NCI-H345 (cell line): ENCODE measurements around the gene C2.

ENCODE experiments used
- DNase-seq: peaks from one replicate; lab custom pipeline; 2025; lab: John Stamatoyannopoulos, UW

Gene C2

DNA sequence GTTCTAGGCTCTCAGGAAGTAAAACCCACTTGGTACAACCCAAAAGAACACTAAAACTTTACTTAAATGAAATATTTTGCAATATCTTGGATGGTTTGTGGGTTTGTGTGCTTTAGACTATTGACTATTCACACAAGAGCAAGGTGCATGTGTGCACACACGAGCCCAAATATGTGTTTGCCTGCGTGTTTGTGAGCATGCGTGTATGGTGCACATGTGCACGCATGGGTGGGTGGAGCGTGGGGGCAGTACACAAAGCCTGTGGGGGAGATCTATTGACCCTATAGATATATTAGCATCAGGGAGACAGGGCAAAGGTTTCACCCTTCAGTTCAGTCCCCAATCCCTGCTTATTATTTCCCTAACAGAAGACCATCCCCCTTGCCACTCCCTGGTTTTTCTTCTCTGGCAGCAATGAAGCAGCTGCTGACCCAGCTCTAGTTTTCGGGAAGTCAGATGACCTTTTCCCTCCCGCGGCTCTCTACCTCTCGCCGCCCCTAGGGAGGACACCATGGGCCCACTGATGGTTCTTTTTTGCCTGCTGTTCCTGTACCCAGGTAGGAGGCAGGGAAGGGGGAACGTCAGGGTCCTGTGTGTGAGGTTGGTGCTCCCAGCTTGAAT is at the start of gene C2:
C2 (plus strand) TSS at position 476 of the 621 bp plus-strand sequence; CDS start at position 512, 36 bp downstream.
- no peak for DNase-seq

DNA sequence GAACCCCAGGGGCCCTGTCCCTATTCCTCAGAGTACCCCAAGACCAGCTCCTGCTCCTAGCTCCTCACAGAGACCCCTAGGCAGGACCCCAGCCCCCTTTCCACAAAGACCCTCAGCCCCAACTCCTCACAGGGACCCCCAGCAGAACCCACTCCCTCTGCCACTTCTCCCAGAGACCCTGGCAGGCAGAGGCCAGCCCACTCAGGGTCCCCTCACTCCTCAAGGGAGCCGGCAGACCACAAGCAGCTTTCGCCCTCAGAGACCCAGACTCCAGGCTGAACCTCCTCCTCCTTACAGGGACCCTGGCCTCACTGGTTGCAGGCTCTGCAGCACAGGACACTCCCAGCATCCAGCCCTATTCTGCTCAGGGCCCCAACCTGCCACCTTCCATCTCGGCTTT is 49.3 kb upstream of the C2 start:
- DNase-seq: no peak

DNA sequence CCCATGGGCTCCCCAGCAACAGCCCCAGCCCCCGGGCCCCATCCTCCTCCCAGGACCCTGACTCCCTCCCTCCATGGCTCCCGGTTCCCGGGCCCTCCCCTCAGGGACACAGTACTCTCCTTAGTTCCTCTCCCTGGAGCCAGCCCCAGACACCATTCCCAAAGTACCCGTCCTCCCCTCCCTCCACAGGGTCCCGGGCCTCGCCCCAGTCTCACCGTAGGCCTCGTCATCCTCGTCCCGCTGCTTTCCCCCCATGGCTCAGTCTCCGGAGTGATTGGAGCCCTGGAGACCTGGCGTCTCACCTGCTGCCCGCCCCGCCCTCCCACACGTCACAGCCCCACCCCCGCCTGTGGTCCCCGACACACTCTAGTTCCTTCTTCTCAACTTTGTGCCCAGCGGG is 48.8 kb upstream of the C2 start, which contains the start of gene SLC44A4:
SLC44A4 (minus strand) TSS at position 272 of the 400 bp plus-strand sequence; CDS start at position 255, 17 bp downstream.
- no peak for DNase-seq

DNA sequence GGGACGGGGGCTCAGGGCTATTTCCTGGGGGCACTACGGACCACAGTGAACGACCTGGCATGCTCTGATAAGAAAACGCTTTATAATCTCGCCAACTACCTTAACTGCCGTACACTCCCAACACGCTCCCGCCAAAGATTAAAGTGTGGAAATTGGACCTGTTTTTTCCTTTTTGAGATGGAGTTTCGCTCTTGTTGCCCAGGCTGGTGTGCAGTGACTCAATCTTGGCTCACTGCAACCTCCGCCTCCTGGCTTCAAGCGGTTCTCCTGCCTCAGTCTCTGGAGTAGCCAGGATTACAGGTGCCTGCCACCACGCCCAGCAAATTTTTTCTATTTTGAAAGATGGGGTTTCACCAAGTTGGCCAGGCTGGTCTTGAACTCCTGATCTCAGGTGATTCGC is 48.4 kb upstream of the C2 start:
- no peak for DNase-seq

DNA sequence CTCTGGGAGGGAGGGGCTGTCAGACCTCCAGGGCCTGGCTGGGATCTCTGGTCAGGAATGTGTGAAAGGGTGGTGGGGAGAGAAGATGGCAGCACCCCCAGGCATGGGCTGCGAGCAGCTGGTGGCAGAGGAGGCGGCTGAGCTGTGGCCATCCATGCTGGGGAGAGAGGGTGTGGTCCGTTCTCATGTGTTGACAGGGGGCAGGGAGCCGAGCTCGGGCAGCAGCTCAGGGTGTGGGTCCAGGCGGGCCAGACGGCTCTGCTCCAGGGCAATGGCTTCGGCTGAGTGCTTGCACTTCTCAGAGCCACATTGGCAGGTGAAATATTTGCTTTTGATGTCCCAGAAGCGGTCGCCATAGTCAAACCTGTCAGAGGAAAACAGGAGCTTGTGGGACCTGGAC is 47.6 kb upstream of the C2 start:
- no peak for DNase-seq

DNA sequence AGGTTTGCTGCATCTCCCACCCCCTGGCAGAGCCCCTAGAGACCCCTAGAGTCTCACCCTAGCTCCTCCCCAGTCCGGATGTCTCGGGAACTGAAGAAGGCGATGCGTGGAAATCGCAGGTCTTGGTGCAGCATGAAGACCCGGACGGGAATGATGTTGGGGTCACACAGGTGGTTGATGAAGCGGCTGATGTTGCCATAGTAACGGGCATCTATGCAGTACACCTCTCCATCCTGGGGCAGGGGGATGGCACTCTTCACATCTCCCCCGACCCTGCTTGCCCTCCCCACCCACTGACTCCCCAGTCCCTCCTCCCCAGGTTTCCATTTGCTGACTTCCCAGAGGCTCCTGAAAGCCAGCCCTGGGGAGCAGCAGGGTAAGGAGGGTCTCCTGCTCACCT is 46.9 kb upstream of the C2 start:
- DNase-seq: no peak

DNA sequence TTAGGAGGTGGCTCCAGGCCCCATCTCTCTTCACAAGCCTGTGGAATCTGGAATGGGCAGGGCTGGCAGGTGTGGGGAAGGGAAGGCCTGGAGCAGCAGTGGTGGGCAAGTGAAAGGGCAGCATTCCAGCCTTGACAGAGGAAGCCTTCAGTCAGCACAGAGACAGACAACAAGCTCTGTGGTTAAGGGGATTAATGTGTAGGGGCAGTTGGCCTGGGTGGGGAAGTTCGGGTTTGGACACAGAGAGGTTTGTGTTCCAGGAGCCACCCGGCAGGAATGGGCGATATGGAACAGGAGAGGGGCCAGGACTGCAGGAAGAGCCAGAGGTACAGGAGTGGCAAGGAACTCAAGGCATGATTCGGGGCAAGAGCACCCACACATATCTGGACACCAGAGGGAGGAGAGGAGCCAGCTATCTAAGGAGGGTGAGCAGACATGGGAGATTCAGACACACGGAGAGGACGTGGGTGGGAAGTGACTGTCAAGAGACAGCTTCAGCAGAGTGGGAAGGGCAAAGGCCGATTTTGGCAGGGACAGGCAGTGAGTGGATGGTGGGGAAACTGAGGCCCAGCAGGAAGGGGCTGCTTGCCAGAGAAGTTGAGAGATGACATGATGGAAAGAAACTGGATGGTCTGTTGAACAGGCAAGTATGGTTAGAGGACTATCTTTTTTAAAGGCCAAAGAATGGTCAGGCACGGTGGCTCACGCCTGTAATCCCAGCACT is 46.2 kb upstream of the C2 start:
- DNase-seq: no peak

DNA sequence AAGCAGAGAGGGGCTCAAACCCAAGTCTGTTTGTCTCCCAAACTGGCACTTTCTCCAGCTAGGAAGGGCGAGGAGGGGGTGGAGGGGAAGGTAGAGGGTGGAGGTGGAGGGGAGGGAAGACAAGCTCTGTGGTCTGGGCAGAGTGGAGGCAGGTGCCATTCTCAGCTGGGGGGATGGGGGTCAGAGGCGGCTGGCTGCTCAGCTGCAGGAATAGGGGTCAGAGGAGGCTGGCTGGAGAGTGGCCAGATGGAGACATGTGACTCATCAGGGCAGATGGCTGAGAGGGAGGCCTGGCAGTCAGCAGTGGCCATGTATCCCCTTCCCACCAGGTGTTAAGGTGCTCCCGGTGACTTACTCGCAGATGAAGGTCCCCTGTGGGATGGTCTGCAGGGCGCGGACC is 45.2 kb upstream of the C2 start:
- no peak for DNase-seq

DNA sequence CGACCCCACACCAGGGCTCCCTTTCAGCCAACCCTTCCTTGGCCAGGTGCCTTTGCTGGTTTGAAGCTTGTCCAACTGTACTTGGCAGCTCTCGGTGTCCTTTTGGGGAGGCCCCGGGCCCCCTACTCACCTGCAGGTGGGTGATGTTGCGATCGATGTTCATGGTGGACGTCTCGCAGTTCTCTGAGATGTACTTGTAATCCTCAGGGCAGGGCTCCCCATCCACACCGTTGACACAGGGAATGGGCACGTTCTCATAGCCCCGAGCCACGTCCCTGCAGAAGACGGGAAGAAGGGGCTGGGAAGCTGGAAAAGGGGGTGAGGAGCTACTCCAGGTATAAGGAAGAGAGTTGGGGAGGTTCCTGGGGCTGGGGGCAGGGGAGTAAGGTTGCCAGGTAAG is 43.8 kb upstream of the C2 start:
- DNase-seq: no peak

DNA sequence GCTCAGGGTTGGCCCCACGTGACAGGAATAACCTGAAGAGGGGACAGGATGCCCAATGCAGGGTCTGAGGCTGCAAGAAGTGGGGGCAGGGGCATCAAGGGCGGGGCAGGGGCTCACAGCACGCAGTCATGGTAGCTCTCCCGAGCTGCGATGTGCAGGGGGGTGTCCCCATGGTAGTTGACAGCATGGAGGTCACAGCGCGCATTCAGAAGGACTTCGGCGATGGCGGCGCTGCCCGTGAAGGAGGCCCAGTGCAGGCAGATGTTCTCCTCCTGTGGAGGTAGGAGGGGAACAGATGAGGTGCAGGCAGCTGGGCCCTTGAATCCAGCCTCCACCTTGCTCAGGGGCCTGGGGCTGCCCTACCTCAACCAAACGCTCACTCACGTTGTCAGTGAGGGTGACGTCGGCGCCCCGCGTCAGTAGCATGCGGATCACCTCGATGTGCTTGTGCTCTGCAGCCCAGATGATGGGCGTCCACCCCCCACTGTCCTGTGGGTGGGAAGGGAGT is 42.9 kb upstream of the C2 start:
- no peak for DNase-seq

DNA sequence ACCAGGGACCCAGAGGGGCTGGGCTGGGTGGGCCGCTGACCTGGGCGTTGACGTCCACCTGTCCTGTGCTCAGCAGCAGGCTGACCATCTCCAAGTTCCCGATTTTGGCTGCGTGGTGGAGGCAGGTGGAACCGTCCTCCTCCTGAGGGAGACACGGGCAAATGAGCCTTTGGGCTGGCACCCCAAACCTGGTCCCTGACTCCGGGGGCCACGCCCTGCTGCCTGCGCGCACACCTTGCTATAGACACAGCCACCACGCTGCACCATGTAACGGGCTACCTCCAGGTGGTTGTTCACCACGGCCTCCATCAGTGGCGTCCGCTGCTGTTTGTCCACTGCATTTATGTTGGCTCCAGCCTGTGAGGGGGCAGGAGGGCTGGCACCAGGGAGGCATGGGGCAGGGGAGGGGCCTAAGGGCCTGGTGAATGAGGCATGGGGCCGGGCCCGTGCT is 41.0 kb upstream of the C2 start:
- no peak for DNase-seq

DNA sequence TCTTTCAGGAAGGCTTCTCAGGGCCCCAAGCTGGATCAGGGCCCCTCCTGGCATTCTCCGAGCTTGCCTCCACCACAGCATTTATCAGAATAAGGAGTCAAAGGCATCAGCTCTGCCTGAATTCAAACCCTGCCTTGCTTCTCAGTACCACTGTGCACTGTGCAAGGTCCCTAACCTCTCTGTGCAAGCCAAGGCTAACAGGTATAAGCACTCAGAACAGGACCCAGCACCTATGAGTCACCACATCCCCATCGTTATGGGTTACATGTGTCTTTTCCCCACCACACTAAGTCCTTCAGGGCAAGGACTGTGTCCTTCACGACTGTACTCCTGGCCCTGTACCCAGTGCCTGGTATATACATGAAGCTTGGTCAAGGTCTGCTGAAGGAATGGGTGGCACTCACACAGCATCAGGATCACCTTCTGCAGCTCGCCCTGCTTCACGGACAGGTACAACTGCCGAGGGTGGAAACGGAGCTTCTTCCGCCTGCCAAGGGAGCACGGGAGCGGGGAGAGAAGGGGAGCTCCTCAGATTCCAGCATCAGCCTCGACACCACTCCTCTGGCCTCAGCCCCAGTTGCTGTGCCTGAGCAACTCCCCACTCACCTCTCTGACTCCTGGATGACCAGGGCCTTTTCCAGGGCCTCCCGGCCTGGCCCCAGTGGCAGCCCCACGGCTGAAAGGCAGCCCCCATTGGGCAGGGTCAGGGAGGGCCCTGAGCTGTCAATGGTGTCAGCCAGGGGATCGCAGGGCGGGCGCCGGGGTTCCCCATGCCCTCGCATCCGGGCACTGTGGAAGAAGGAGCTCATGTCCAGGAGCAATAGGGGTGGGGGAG is 40.1 kb upstream of the C2 start:
- DNase-seq: no peak

DNA sequence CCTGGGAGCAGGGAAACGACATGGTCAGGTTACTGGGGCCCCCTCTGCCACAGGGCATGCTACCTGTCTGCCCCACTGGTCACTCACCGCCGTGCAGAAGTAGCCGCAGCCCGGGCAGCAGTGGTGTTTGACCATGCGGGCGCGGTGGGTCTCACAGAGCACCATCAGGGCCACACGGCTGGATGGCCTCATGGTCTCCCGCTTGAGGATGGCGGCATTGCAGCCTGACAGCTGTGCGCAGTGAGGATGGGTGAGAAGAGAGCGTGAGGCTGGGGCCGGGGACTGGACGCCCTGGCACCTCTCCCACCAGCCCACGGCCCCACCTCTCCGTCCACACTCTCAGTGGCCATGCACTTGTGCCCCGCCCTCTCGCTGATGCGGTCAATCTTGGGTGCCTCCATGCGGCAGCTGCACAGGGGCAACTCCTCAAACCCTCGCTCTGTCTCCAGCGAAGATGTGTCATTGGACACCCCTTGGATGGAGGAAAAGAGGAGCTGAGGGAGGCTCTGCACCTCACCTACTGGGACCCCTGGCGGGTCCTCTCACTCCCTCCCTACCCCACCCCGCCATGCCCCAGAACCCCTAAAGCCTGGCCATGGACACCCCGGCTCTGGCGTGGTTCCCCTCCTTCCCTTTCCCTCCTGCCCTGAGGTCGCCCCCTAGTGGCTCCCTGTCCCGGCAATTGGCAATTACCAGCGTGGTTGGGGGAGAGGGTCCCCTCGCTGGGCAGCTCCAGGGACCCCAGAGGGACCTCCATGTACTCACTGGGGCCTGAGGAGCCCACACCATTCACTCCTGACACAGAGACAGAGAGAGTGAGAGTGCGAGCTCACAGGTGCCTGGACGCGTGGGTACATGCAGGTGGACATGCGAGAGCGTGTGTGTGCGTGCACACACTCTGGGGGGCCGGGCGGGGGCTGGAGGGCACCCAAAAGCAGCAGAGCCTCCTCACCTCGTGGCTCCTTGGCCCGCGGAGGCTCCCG is 39.0 kb upstream of the C2 start:
- DNase-seq: no peak

DNA sequence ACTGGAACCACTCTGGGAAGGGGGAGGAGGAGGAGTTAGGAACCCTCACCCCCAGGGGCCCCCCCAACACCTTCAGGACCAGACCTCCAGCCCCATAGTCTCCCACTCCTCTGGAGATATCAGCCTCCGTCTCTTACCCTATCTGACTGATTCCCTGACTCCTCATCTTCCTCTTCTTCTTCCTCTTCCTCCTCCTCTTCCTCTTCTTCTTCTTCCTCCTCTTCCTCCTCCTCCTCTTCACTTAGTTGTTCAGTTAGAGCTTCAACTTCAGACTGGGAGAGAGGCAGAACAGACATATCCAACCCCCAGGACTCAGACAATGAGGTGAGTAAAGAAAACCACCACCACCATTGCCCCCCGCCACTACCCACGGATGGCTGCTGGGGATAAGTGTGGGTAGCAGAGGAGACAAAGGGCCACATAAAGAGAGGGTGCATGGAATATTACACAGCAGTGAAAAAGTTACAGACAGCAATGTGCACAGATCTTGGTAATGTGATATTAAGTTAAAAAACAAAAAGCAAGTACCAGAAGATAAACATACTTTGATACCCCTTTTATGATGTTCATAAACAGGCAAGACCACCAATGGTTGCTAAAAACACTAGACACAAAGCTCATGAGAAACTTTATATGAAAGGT is 38.1 kb upstream of the C2 start:
- DNase-seq: no peak

DNA sequence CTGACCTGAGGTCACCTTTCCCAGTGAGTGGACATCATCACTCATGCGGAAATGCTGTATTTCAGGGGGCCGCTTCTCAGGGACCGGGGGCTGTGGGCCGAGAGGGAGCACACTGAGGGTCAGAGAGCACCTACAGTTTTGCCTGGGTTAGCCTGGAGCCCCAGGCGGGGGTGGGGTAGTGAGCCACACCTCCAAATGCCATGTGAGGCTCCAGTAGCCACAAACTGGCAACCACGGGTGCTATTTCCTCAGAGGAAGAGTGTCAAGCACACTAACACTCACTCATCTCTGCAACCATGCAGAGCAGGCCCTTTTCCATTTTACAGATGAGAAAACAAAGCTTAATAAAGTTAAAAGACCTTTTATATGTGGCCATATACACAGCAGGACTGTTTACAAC is 34.7 kb upstream of the C2 start:
- DNase-seq: no peak

DNA sequence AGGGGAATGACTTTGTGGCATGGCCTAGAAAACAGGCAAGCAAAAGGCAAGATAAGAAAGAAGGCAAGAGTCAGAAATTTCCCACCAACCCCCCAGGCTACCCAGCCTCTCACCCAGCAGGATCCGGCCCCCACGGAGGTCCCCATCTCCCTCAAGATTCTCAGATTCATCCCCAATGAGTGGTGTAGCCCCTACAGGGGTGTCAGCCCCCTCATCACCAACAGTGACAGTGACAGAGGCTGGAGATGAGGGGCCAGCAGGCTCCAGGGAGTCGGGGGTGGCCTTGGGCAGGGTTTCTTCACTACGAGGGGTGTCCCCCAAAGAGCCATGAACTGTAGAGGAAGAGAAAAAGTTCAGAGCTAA is 31.0 kb upstream of the C2 start:
- no peak for DNase-seq

DNA sequence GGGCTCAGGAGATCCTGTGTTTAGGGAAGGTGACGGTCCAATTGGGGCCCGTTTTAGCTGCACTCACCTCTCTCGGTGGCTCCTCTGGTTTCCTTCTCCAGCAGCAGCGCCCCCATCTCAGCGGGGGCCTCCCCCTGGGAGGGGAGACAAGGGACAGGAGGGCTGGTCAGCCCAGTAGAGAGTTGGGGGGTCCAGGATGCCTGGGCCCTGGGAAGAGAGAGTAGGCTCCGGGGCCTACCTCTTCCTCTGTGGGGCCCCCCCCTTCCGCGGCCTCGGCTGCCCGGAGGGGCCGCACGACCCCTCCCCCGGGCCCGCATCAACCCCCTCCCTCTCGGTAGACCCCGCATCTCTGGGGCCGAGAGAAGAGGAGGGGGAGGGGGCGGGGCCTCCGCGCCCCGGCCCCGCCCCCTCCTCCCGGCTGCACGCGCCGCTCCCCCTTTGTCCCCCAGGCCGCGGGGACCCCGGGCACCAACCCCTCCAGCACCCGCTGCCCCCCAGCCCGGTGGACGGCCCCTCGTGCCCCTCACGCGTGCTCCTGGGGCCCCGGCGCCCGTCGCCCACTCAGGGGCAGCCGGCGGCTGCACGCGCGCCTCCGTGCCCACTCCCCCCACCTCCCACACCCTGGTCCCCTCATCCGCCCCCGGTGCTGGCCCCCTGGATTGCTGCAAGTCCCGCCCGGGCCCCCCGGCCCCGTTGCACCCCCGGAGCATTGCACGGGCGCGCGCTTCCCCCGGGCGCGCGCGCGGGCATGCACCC is 30.5 kb upstream of the C2 start:
- no peak for DNase-seq

DNA sequence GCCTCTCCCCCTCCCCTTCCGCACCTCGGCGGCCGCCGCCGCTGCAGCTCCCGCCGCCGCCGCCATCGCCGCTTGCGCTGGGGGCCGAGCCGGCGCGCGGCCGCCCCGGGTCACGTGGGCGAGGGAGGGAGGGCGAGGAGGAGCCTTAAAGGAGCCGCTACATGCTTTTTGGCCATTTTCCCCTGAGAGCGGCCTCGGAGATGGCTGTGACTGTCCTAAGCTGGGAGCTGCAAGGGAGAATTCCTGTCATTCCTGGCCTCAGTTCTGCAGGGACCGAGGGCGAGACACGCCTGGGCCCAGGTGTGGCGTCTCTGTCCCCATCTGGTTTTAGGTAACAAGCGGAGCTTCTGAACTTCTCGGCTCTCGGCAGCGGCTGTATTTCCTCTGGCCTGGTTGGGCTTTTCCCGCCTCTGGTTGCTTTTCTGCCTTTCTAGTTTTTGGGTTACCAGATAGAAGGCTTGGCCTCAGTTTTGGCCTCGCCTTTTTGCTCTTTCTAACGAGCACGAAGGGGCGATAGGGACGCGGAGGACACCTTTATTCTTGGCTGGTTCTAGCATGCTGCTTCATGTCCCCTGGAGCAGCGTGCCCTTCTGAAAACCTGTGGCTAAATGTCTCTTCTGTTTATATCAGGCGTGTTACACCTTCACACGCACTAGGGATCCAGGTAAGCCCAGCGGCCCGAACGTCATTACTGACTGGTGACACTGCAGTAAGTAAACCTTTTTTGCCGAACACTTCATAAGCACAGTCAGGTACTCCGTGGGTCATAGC is 29.7 kb upstream of the C2 start, which contains the start of gene EHMT2:
EHMT2 (minus strand) TSS at position 87 of the 771 bp plus-strand sequence; CDS start at position 66, 21 bp downstream.
- DNase-seq: peak; percentile 89

DNA sequence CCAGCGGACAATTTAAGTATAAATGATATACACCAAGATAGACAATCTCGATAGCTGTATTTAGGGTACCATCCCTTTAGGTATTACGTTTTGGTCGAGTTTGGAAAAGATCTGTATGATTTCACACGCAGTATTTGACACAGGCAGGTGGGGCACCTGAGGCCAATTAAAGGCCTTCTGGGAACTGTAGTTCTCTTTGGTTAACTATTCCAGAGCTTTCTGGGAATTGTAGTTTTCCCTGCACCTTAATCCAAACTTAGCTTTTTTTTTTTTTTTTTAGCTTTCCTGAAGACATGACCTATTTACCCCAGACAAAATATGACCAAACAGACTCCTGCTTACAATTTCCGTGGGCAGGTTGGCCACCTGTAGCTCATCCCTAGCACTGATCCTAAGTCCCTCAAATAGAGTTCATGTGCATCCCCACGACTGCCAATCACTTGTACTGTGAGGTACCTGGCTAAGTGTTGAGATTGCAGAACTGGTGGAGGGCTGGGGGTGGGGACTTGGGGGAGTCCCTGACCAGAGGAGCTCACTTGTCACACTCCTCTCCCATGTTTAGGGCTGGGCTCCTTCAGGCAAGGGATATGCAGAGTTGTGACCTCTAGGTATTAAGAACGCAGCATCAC is 29.0 kb upstream of the C2 start:
- peak; percentile 66 for DNase-seq
